ENCODE results near the gene PIK3C3. TPM values are rescaled to one million over a fixed set of nuclear protein-coding genes. Genes with fewer than 3 reads are reported as not detected.

PIK3C3 gene
- total RNA-seq, 4 donors from 2014 or later = 61.3 to 77.4 (median 72.5) TPM

GRCh38 chr18:42033137-42033810 is 78.2 kb downstream of the PIK3C3 start:
- WGBS, 2 donors = 88 to 93% methylated on average over 1 of the region's 1 CpG

GRCh38 chr18:42038936-42039335 is 83.9 kb downstream of the PIK3C3 start:
- H3K4me1 ChIP-seq = no peaks in the 10 kb centered on the region
- H3K27ac ChIP-seq = no peak overlapping the region
- no peaks in the 10 kb centered on the region for H3K27me3 ChIP-seq
- TF ChIP-seq POLR2A (IDR thresholded peaks at IDR 0.05) (no peak), CTCF (IDR thresholded peaks at IDR 0.05) (no peak)
- H3K36me3 ChIP-seq = peaks cover 14 to 27% of the 10 kb centered on the region in 2 donors
- H3K9me3 ChIP-seq = no peaks in the 10 kb centered on the region
- intact Hi-C loops (cut with DNase I) = no loop called here
- no peak overlapping the region for H3K4me3 ChIP-seq (replicated peaks in 1 of 3)
- no peak for DNase-seq
- 81 to 85% methylated on average over 1 of the region's 1 CpG for WGBS, 2 donors

More at GRCh38 chr18:42033137-42033810, 78.2 kb downstream of the PIK3C3 start:
- Histone ChIP-seq H3K36me3 (peaks cover 0 to 3% of the 10 kb centered on the region in 2 donors), H3K9me3 (no peaks in the 10 kb centered on the region), H3K27ac (no peak overlapping the region), H3K4me1 (no peaks in the 10 kb centered on the region), H3K4me3 (replicated peaks in 1 of 3) (no peak overlapping the region), H3K27me3 (no peaks in the 10 kb centered on the region)
- no peak for DNase-seq
- TF ChIP-seq CTCF (IDR thresholded peaks at IDR 0.05) (no peak), POLR2A (IDR thresholded peaks at IDR 0.05) (no peak)
- intact Hi-C loops (cut with DNase I) = no loop called here

- no peak for DNase-seq
- Histone ChIP-seq H3K27ac (no peak overlapping the region), H3K36me3 (peaks cover 14 to 27% of the 10 kb centered on the region in 2 donors), H3K27me3 (no peaks in the 10 kb centered on the region), H3K9me3 (no peaks in the 10 kb centered on the region), H3K4me3 (replicated peaks in 1 of 3) (no peak overlapping the region), H3K4me1 (no peaks in the 10 kb centered on the region)
- intact Hi-C loops (cut with DNase I) = no loop called here
- TF ChIP-seq CTCF (IDR thresholded peaks at IDR 0.05) (no peak), POLR2A (IDR thresholded peaks at IDR 0.05) (no peak)
- WGBS, 2 donors = 98 to 100% methylated on average over 1 of the region's 1 CpG
These were observed 84.4 kb downstream of the PIK3C3 start for GRCh38 chr18:42039396-42039795.

GRCh38 chr18:42041793-42042192 is 86.8 kb downstream of the PIK3C3 start:
- Histone ChIP-seq H3K9me3 (no peaks in the 10 kb centered on the region), H3K36me3 (peaks cover 18 to 27% of the 10 kb centered on the region in 2 donors)
- intact Hi-C loops (cut with DNase I) = no loop called here

More at GRCh38 chr18:42041793-42042192, 86.8 kb downstream of the PIK3C3 start:
- H3K4me3 ChIP-seq (replicated peaks in 1 of 3) = no peak overlapping the region
- H3K27me3 ChIP-seq = no peaks in the 10 kb centered on the region
- TF ChIP-seq POLR2A (IDR thresholded peaks at IDR 0.05) (no peak), CTCF (IDR thresholded peaks at IDR 0.05) (no peak)
- no peak for DNase-seq
- WGBS, 2 donors = 74 to 83% methylated on average over 1 of the region's 1 CpG
- H3K27ac ChIP-seq = no peak overlapping the region
- no peaks in the 10 kb centered on the region for H3K4me1 ChIP-seq
